Subcutaneous adipose tissue (tissue), 4 donors: ENCODE measurements around the gene BICC1. TPM values are rescaled to one million over a fixed set of nuclear protein-coding genes. Genes with fewer than 3 reads are reported as not detected.

Experiments used
- total RNA-seq, 4 donors: library from RNA; depleted of rRNA; stranded (reverse); fragments of >200 nt; gene quantifications; one replicate each; pipeline ENCODE4 v1.1.0, GENCODE V29; 2016
- TF ChIP-seq, protein P1 (sequence below): fragments of 450-650 bp; IDR thresholded peaks from one replicate; pipeline ENCODE4 v1.5.1; 2016; ENCODE audit warnings: low read depth, mild to moderate bottlenecking, control low read depth, antibody characterized with exemption, moderate library complexity

The BICC1 gene
- total RNA-seq, 4 donors from 2014 or later, result 17.9 to 26.0 (median 23.0) TPM

DNA sequence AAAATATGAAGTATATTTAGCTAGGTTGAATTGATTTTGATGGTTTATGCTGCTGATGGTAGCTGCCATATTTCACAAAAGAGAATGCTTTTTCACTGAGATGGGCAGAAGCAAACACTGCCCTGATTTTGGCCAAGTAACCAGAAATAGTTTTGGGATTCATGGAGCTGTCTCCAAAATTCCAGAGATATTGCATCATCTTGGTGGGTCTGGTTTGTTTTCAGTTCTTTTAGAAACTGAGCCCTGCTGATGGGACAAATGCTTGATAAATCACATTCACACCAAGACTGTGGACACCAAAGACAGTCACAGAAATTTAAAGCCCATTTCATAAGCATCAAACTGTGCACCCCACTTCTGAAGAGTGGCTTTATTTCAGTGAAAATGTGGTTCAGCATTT lies 140.5 kb downstream of the BICC1 start:
- TF ChIP-seq, protein P1, sequence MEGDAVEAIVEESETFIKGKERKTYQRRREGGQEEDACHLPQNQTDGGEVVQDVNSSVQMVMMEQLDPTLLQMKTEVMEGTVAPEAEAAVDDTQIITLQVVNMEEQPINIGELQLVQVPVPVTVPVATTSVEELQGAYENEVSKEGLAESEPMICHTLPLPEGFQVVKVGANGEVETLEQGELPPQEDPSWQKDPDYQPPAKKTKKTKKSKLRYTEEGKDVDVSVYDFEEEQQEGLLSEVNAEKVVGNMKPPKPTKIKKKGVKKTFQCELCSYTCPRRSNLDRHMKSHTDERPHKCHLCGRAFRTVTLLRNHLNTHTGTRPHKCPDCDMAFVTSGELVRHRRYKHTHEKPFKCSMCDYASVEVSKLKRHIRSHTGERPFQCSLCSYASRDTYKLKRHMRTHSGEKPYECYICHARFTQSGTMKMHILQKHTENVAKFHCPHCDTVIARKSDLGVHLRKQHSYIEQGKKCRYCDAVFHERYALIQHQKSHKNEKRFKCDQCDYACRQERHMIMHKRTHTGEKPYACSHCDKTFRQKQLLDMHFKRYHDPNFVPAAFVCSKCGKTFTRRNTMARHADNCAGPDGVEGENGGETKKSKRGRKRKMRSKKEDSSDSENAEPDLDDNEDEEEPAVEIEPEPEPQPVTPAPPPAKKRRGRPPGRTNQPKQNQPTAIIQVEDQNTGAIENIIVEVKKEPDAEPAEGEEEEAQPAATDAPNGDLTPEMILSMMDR, result no peak

DNA sequence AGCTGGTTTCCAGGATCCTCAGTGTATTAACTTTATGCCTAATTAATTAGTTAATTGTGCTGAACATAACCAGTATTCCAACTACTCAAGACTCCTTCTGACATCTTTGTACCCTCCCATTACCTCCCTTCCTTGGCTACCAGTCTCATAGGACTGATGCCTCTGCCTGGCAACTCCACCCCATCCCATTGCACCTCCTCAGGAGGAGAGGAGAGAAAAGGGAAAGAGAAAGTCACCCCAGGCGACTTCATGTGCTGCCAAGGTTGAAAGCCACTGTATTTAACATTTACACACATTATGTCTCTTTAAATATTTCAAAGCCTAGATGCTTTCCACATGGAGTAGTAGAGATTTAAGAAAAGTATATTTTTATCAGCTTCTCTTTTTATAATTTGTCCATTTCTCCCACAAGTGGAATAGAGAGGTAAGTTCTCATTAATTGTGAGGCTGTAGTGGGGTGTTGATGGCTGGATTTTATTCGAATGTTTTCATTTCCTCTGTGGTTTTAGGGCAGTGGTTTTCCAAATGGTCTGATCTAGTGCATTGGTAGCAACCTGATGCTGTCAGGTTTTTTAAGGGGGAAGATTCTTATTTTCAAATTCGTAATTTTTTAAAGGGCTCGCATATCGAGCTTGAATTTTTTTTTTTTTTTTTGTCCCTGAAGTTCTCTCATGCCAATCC lies 148.0 kb downstream of the BICC1 start:
- TF ChIP-seq, protein P1, result no peak

DNA sequence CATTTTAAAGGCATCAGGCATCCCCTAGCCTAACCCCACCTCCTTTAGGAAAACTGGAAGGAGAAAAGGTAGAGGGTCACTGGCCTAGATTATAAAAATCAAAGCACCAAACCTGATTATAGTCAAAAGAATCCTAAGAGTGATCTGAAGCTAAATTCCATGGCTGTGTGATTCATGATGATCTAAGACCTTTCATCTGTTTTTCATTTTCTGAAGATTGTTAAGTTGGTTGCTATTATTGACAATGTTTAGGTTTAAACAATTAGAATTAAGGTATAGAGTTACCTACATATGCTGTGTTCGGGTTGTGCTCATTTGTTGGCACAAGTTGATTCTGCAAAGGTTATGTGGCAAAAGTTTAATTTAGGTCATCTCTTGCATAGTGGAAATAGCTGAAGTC lies 148.7 kb downstream of the BICC1 start:
- TF ChIP-seq, protein P1, result no peak

DNA sequence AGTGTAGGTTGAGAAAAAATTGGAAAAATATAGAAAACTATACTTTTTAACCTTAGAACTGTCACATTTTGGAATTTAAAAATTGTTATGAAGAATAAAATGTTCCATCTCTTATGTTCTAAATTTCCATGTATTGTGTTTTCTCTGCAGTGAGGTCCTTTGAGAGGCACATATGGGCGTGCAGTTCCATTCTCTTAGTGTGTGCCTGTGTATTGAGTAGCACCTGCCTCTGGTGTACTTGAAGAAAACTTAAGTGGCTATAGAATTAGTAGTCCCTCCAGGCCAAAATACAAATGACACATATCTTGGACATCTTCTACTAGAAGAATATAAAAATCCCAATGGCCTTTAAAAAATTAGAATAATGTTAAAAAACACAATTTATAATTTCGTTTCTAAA lies 149.2 kb downstream of the BICC1 start:
- TF ChIP-seq, protein P1, result no peak

DNA sequence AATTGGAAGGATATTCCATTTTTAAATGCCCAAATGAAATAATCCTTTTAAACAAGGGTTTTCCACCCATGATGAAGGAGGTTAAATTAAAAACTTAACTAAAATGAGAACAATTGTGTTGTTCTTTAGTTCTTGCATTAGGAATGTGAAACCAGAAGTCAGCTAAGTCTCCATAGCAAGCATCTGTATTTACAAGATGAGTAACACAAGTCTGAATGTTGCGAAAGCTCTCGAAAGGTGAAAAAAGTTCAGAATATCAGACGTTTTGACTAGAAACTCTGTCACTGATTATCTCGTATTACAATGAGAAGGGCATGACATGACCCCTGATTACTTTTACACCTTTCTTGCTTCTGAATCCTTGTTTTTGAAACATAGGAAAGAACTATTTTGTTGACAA lies 149.6 kb downstream of the BICC1 start:
- TF ChIP-seq, protein P1, result no peak

DNA sequence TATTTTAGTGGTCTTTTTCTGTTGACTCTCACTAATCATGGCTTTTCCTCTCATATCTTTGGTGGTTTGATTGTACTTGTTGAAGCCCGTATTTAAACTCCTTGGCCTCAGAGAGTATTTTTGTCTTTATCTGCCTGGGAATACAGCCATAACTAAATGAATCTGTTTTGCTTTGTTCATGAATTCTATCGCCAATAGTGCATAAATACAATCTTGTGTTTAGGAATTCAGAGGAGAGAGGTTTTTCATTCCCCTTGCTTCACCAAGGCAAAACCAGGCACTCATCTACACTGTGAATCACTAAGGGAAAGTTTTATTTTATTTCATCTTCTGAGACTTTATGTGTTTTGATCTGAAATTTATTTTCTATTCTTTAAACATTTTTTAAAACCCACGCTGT lies 152.7 kb downstream of the BICC1 start:
- TF ChIP-seq, protein P1, result no peak

DNA sequence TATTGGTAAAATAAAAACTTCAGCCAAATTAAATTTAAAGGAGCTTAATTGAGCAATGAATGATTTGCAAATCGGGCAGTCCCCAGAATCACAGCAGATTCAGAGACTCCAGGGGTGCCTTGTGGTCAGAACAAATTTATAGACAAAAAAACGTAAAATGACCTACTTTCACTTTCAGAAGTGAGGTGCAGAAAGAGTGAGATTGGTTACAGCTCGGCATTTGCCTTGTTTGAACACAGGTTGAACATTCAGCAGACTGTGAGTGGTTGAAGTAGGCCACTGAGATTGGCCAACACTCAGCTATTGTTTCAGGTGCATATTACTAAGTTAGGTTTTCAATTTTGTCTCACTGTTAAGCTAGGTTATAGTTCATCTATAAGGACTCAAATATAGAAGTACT lies 153.4 kb downstream of the BICC1 start:
- TF ChIP-seq, protein P1, result no peak
